ENCODE data around the gene NOTO.

Gene NOTO

DNA sequence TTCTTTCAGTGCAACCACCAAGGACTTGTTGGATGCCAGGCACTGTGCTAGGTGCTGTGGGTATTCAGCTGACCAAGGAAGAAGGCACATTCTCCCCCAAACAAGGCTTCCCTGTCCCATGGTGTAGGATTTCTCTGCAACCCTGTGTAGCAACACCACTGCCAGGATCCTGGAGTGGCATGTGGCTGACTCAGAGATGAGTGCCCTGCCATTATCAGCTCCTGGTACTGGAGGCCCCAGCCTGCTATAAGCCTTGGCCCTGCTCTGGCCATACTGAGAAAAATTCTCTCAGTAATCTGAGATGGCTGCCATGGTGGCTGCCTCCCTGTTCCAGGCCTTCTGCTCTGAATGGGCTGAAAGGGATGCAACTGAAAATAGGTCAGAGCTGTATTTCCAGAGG lies 15.9 kb downstream of the NOTO start:
- peaks cover 40% of the 10 kb centered on the region for H3K79me2 ChIP-seq (ENCODE audit: low read length)
- H3K9me3 ChIP-seq (replicated peaks; ENCODE audit: insufficient read depth, low read length), result no peaks in the 10 kb centered on the region
- H3K27ac ChIP-seq (ENCODE audit: low read length), result no peak overlapping the region
- TF ChIP-seq CTCF (IDR thresholded peaks at IDR 0.05; ENCODE audit: low read length), result no peak
- TF ChIP-seq EZH2phosphoT487 (IDR thresholded peaks at IDR 0.05; ENCODE audit: low read length), result no peak
- TF ChIP-seq EZH2 (optimal IDR thresholded peaks at IDR 0.05; ENCODE audit: low read depth, low read length), result no peak
- H3K36me3 ChIP-seq (replicated peaks; ENCODE audit: insufficient read depth, low read length), result no peaks in the 10 kb centered on the region; the same call in 1 of the 2 replicates
- no peaks in the 10 kb centered on the region for H4K20me1 ChIP-seq (ENCODE audit: insufficient read depth, low read length)
- DNase-seq, result no peak
- H3K27me3 ChIP-seq (replicated peaks; ENCODE audit: insufficient read depth, low read length), result no peaks in the 10 kb centered on the region
- H2AFZ ChIP-seq (ENCODE audit: low read length), result no peak overlapping the region
- H3K4me1 ChIP-seq (ENCODE audit: low read length), result peaks cover 7% of the 10 kb centered on the region; the same call in 1 of the 2 replicates
- H3K4me2 ChIP-seq (ENCODE audit: low read depth, low read length), result no peak overlapping the region
- no peak overlapping the region for H3K4me3 ChIP-seq (ENCODE audit: low read length)
- H3K9ac ChIP-seq (ENCODE audit: low read length), result no peak overlapping the region
- no peaks in the 10 kb centered on the region for H3K9me2 ChIP-seq (replicated peaks; ENCODE audit: insufficient read depth, low read length)
- 0 out of 2 replicates have a peak, but pooled peaks cover 2% of the 10 kb centered on the region for H3F3A ChIP-seq (ENCODE audit: insufficient read depth, low read length)

GRCh38 chr2:73223821-73224220 lies 21.4 kb downstream of the NOTO start:
- Histone ChIP-seq H3K9me3 (replicated peaks; ENCODE audit: insufficient read depth, low read length) (no peaks in the 10 kb centered on the region), H3K27me3 (replicated peaks; ENCODE audit: insufficient read depth, low read length) (no peaks in the 10 kb centered on the region), H3K79me2 (ENCODE audit: low read length) (0 out of 2 replicates have a peak, but pooled peaks cover 3% of the 10 kb centered on the region), H3F3A (ENCODE audit: insufficient read depth, low read length) (no peaks in the 10 kb centered on the region), H3K4me2 (ENCODE audit: low read depth, low read length) (no peak overlapping the region), H3K36me3 (replicated peaks; ENCODE audit: insufficient read depth, low read length) (no peaks in the 10 kb centered on the region; the same call in 1 of the 2 replicates), H4K20me1 (ENCODE audit: insufficient read depth, low read length) (no peaks in the 10 kb centered on the region), H3K9ac (ENCODE audit: low read length) (no peak overlapping the region), H3K9me2 (replicated peaks; ENCODE audit: insufficient read depth, low read length) (no peaks in the 10 kb centered on the region), H3K4me1 (ENCODE audit: low read length) (no peaks in the 10 kb centered on the region), H2AFZ (ENCODE audit: low read length) (no peak overlapping the region), H3K27ac (ENCODE audit: low read length) (no peak overlapping the region), H3K4me3 (ENCODE audit: low read length) (no peak overlapping the region)
- TF ChIP-seq EZH2 (optimal IDR thresholded peaks at IDR 0.05; ENCODE audit: low read depth, low read length) (no peak), EZH2phosphoT487 (IDR thresholded peaks at IDR 0.05; ENCODE audit: low read length) (no peak)
- no peak for DNase-seq

DNA sequence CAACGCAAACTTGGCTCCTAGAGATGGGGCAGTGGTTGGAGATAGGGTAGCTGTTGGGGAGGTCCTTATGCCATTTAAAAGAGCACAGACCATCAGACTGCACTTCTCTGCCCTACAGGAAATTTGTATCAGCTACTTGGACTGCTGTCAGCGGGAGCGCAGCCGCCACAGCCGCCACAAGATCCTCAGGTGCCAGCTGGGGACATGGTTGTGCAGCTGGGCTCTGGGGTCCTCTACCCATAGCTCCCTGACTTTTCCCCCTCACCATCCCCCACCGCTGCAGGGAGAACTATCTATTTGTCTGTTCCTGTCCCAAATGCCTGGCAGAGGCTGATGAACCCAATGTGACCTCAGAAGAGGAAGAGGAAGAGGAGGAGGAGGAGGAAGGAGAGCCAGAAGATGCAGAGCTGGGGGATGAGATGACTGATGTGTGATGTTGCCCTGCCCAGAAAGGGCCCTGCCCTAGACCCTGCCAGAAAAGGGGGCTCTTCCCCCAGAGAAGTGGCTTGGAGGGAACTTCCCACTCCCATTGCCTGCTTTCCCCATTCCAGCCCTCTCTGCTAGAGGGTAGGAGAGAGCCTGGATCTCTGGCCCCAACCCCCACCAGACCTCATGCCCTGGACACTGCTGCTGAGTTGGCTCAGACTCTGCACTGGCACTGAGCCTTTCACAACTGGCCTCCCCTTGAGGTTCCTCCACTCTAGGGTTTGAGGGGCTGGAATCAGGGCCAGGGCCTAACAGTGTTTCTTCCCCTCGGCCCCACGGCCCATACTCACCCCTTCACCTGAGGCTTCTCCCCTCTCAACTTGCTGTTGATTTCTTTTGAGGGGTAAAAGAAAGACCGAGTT lies 23.4 kb downstream of the NOTO start:
- H3K4me2 ChIP-seq (ENCODE audit: low read depth, low read length), result no peak overlapping the region
- H3K4me3 ChIP-seq (ENCODE audit: low read length), result no peak overlapping the region
- no peaks in the 10 kb centered on the region for H3K27me3 ChIP-seq (replicated peaks; ENCODE audit: insufficient read depth, low read length)
- H3K36me3 ChIP-seq (replicated peaks; ENCODE audit: insufficient read depth, low read length), result no peaks in the 10 kb centered on the region; the same call in 1 of the 2 replicates
- H3K79me2 ChIP-seq (ENCODE audit: low read length), result no peaks in the 10 kb centered on the region
- H3K4me1 ChIP-seq (ENCODE audit: low read length), result no peaks in the 10 kb centered on the region
- TF ChIP-seq EZH2 (optimal IDR thresholded peaks at IDR 0.05; ENCODE audit: low read depth, low read length) (no peak), EZH2phosphoT487 (IDR thresholded peaks at IDR 0.05; ENCODE audit: low read length) (no peak), CTCF (IDR thresholded peaks at IDR 0.05; ENCODE audit: low read length) (no peak)
- H3F3A ChIP-seq (ENCODE audit: insufficient read depth, low read length), result no peaks in the 10 kb centered on the region
- no peaks in the 10 kb centered on the region for H3K9me2 ChIP-seq (replicated peaks; ENCODE audit: insufficient read depth, low read length)
- H3K9me3 ChIP-seq (replicated peaks; ENCODE audit: insufficient read depth, low read length), result no peaks in the 10 kb centered on the region
- H3K27ac ChIP-seq (ENCODE audit: low read length), result no peak overlapping the region
- H3K9ac ChIP-seq (ENCODE audit: low read length), result no peak overlapping the region
- H4K20me1 ChIP-seq (ENCODE audit: insufficient read depth, low read length), result no peaks in the 10 kb centered on the region
- no peak overlapping the region for H2AFZ ChIP-seq (ENCODE audit: low read length)
- DNase-seq, result no peak

- DNase-seq, result no peak
- H3K9ac ChIP-seq (ENCODE audit: low read length), result no peak overlapping the region
- no peak overlapping the region for H3K4me3 ChIP-seq (ENCODE audit: low read length)
- no peaks in the 10 kb centered on the region for H3K79me2 ChIP-seq (ENCODE audit: low read length)
- no peaks in the 10 kb centered on the region for H3K9me2 ChIP-seq (replicated peaks; ENCODE audit: insufficient read depth, low read length)
- H3K27ac ChIP-seq (ENCODE audit: low read length), result no peak overlapping the region
- H4K20me1 ChIP-seq (ENCODE audit: insufficient read depth, low read length), result no peaks in the 10 kb centered on the region
- no peak overlapping the region for H3K4me2 ChIP-seq (ENCODE audit: low read depth, low read length)
- no peaks in the 10 kb centered on the region for H3F3A ChIP-seq (ENCODE audit: insufficient read depth, low read length)
- no peak overlapping the region for H2AFZ ChIP-seq (ENCODE audit: low read length)
- H3K36me3 ChIP-seq (replicated peaks; ENCODE audit: insufficient read depth, low read length), result no peaks in the 10 kb centered on the region; the same call in 1 of the 2 replicates
- no peaks in the 10 kb centered on the region for H3K27me3 ChIP-seq (replicated peaks; ENCODE audit: insufficient read depth, low read length)
- H3K4me1 ChIP-seq (ENCODE audit: low read length), result no peaks in the 10 kb centered on the region
- H3K9me3 ChIP-seq (replicated peaks; ENCODE audit: insufficient read depth, low read length), result no peaks in the 10 kb centered on the region
- no peak for TF ChIP-seq EZH2 (optimal IDR thresholded peaks at IDR 0.05; ENCODE audit: low read depth, low read length)
- TF ChIP-seq CTCF (IDR thresholded peaks at IDR 0.05; ENCODE audit: low read length), result no peak
- TF ChIP-seq EZH2phosphoT487 (IDR thresholded peaks at IDR 0.05; ENCODE audit: low read length), result no peak
Observed at GRCh38 chr2:73227086-73227485, 24.7 kb downstream of the NOTO start.

Measured in MM.1S (cell line).